Fibroblast of skin of abdomen (primary cell): Measurements from ENCODE around the gene ZNF394.

Experiments used
- DNase-seq: peaks from one replicate; pipeline ENCODE4 v3.0.0-alpha.2; 2013

The ZNF394 gene

GRCh38 chr7:99448855-99449254, 51.2 kb downstream of the ZNF394 start:
- no peak for DNase-seq

- no peak for DNase-seq
These were observed 52.1 kb downstream of the ZNF394 start for GRCh38 chr7:99447943-99448342.

- DNase-seq = no peak
These were observed 54.0 kb downstream of the ZNF394 start for GRCh38 chr7:99446096-99446495.
